DND-41 (cell line): ENCODE results near the gene PILRB.

Experiments used
- ATAC-seq: fragments of 200-7000 bp; cut with Tn5 transposase; 3 replicates; pipeline ENCODE4 v1.9.1; 2021; ENCODE audit warnings: low read depth; ENCODE audit not compliant: insufficient read depth
- DNase-seq: peaks from one replicate; pipeline ENCODE4 v3.0.0-alpha.2; 2020
- H2AFZ ChIP-seq: 2 replicates; pipeline ENCODE4 v1.6.0; 2012; ENCODE audit warnings: low read depth, low read length
- H3K27ac ChIP-seq: 2 replicates; pipeline ENCODE4 v1.5.1; 2012; ENCODE audit warnings: low read length, inconsistent platforms
- H3K27me3 ChIP-seq: fragments of 200-600 bp; sonication (generic); 2 replicates; pipeline ENCODE4 v1.6.0; 2012; ENCODE audit warnings: low read length, mild to moderate bottlenecking, inconsistent platforms; ENCODE audit not compliant: insufficient read depth, poor library complexity
- H3K36me3 ChIP-seq: 2 replicates; pipeline ENCODE4 v1.5.1; 2012; ENCODE audit warnings: low read length, inconsistent platforms; ENCODE audit not compliant: insufficient read depth
- H3K4me1 ChIP-seq: 2 replicates; pipeline ENCODE4 v1.5.1; 2012; ENCODE audit warnings: mild to moderate bottlenecking, low read length; ENCODE audit not compliant: insufficient read depth
- H3K4me2 ChIP-seq: 2 replicates; pipeline ENCODE4 v1.6.0; 2012; ENCODE audit warnings: mild to moderate bottlenecking, moderate library complexity, low read length, inconsistent platforms; ENCODE audit not compliant: insufficient read depth
- H3K4me3 ChIP-seq, 2 experiments: fragments of 200-600 bp in 1 of 2; shearing (Covaris generic) in 1 of 2; 2 replicates each; pipeline ENCODE4 v1.5.1; 2012 to 2016; ENCODE audit warnings: inconsistent platforms in 2 of 2, low read length in 2 of 2, mild to moderate bottlenecking in 2 of 2, low read depth in 1 of 2, moderate library complexity in 1 of 2
- H3K79me2 ChIP-seq: 2 replicates; pipeline ENCODE4 v1.6.0; 2012; ENCODE audit warnings: low read length, inconsistent platforms; ENCODE audit not compliant: insufficient read depth
- H3K9ac ChIP-seq: 2 replicates; pipeline ENCODE4 v1.6.0; 2012; ENCODE audit warnings: low read depth, mild to moderate bottlenecking, inconsistent platforms, low read length, moderate library complexity
- H3K9me3 ChIP-seq: 2 replicates; pipeline ENCODE4 v1.5.1; 2012; ENCODE audit warnings: low read length, moderate library complexity, mild to moderate bottlenecking, inconsistent platforms; ENCODE audit not compliant: insufficient read depth, severe bottlenecking
- H4K20me1 ChIP-seq: 2 replicates; pipeline ENCODE4 v1.6.0; 2012; ENCODE audit warnings: low read length; ENCODE audit not compliant: insufficient read depth
- EZH2 ChIP-seq: IDR thresholded peaks from 3 replicates; pipeline ENCODE4 v1.6.1; 2012; ENCODE audit warnings: borderline replicate concordance, low read depth, mild to moderate bottlenecking, moderate library complexity, low read length, inconsistent platforms; ENCODE audit not compliant: severe bottlenecking
- TF ChIP-seq, protein P1 (sequence below): IDR thresholded peaks from 2 replicates; pipeline ENCODE4 v1.5.1; 2012; ENCODE audit warnings: borderline replicate concordance, low read length, moderate library complexity, mild to moderate bottlenecking; ENCODE audit not compliant: poor library complexity, severe bottlenecking; ENCODE audit errors: extremely low read depth

PILRB gene

DNA sequence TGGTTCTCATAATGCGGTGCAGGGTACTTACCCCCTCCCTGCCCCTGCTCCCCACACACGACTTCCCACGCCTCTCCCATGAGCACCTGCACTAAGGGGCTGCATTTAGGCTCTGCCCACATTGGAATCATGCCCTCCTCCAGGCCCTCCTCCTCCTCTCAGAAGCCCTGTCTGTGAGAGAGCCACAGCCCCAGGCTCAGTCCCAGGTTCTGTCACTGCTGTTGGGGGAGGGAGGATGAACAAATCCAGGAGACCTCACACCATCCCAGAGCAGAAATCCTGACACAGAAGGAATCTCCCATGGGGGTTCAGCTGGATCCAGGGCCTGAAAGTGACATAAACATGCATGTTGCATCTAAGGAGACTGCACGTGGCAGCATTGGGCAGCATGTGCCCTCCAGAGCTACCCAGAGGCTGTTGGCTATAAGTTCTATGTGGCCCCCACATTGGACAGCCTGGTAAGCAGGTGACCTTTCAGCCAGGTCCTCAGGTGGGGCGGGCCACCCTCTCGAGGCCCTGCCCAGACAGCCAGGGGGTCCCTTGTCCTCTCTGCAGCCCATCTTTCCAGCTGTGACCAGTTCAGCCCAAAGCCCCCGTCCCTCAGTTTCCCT lies 13.7 kb downstream of the PILRB start:
- H3K4me1 ChIP-seq: peaks cover 13% of the 10 kb centered on the region
- peaks cover 3% of the 10 kb centered on the region; the same call in 1 of the 2 replicates for H4K20me1 ChIP-seq
- peaks cover 20% of the 10 kb centered on the region for H3K36me3 ChIP-seq
- H3K9ac ChIP-seq: no peak overlapping the region
- no peak overlapping the region for H2AFZ ChIP-seq
- no peaks in the 10 kb centered on the region for H3K27me3 ChIP-seq
- H3K27ac ChIP-seq: peak overlapping the region; percentile 58; the same call in 1 of the 2 replicates
- H3K4me3 ChIP-seq: no peak overlapping the region
- H3K4me2 ChIP-seq: no peak overlapping the region
- no peaks in the 10 kb centered on the region for H3K9me3 ChIP-seq
- no peak for TF ChIP-seq EZH2
- TF ChIP-seq, protein P1, sequence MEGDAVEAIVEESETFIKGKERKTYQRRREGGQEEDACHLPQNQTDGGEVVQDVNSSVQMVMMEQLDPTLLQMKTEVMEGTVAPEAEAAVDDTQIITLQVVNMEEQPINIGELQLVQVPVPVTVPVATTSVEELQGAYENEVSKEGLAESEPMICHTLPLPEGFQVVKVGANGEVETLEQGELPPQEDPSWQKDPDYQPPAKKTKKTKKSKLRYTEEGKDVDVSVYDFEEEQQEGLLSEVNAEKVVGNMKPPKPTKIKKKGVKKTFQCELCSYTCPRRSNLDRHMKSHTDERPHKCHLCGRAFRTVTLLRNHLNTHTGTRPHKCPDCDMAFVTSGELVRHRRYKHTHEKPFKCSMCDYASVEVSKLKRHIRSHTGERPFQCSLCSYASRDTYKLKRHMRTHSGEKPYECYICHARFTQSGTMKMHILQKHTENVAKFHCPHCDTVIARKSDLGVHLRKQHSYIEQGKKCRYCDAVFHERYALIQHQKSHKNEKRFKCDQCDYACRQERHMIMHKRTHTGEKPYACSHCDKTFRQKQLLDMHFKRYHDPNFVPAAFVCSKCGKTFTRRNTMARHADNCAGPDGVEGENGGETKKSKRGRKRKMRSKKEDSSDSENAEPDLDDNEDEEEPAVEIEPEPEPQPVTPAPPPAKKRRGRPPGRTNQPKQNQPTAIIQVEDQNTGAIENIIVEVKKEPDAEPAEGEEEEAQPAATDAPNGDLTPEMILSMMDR: no peak
- DNase-seq (no peak), ATAC-seq (peak; percentile 15; the same call in 1 of the 3 replicates)
- no peaks in the 10 kb centered on the region for H3K79me2 ChIP-seq

DNA sequence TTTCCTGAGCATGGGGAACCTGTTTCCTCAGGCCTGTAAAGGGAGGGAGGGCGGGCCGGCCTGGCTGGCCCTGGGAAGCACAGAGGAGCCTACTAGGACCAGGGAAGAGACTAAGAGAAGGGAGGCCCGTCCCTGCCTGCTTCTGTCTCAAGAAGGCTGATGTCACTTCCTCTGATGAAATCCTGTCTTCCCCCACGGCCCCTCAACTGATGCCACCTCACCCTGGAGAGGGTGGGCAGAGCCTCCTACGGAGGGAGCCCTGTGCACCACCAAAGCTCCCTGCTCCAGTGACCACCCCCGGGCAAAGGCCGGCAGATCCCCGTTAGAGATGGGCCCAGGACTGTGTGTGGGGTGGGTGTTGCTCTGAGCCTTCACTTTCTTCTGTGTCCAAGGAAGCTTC lies 14.3 kb downstream of the PILRB start:
- ATAC-seq: peak; percentile 69
- peaks cover 13% of the 10 kb centered on the region for H3K4me1 ChIP-seq
- TF ChIP-seq, protein P1: no peak
- TF ChIP-seq EZH2: no peak

GRCh38 chr7:100372694-100373093 lies 14.8 kb downstream of the PILRB start:
- no peak for DNase-seq
- no peak overlapping the region for H3K4me3 ChIP-seq
- peak overlapping the region; percentile 76 for H2AFZ ChIP-seq
- TF ChIP-seq, protein P1: no peak
- TF ChIP-seq EZH2: no peak
- no peak overlapping the region for H3K4me2 ChIP-seq
- H3K27ac ChIP-seq: peak overlapping the region; percentile 61
- H3K79me2 ChIP-seq: no peaks in the 10 kb centered on the region
- H3K9ac ChIP-seq: no peak overlapping the region
- H3K27me3 ChIP-seq: no peaks in the 10 kb centered on the region
- peaks cover 13% of the 10 kb centered on the region for H3K4me1 ChIP-seq
- H3K9me3 ChIP-seq: no peaks in the 10 kb centered on the region
- peaks cover 11% of the 10 kb centered on the region for H3K36me3 ChIP-seq
- ATAC-seq: peak; percentile 8; the same call in 1 of the 3 replicates
- H4K20me1 ChIP-seq: peaks cover 3% of the 10 kb centered on the region; the same call in 1 of the 2 replicates

More for the DNA sequence above, 14.3 kb downstream of the PILRB start:
- Histone ChIP-seq H4K20me1 (peaks cover 3% of the 10 kb centered on the region; the same call in 1 of the 2 replicates), H3K4me2 (no peak overlapping the region), H3K79me2 (no peaks in the 10 kb centered on the region), H3K27ac (peak overlapping the region; percentile 61), H2AFZ (peak overlapping the region; percentile 76), H3K27me3 (no peaks in the 10 kb centered on the region), H3K36me3 (peaks cover 14% of the 10 kb centered on the region), H3K9me3 (no peaks in the 10 kb centered on the region), H3K9ac (no peak overlapping the region), H3K4me3 (no peak overlapping the region)
- DNase-seq: peak; percentile 54
